ENCODE results near the gene CLDN5.
"Not testable (repeated sequence)": the region's sequence is repeated elsewhere in the genome, so short reads cannot be mapped to it uniquely, and the experiment has no call there.

Gene CLDN5

DNA sequence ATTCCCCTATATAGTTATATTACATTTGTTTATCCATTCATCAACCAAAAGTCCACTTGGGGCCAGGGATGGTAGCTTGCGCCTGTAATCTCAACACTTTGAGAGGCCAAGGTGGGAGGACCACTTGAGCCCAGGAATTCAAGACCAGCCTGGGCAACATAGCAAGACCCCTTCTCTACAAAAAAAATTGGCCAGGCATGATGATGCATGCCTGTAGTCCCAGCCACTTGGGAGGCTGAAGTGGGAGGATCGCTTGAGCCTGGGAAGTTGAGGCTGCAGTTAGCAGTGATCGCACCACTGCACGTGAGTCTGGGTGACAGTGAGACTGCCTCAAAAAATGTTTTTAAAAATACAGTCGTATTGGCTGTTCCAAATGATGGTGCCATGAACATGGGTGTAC is 24.2 kb upstream of the CLDN5 start:
- not testable (repeated sequence) for DNase-seq (ENCODE audit: low read depth)

DNA sequence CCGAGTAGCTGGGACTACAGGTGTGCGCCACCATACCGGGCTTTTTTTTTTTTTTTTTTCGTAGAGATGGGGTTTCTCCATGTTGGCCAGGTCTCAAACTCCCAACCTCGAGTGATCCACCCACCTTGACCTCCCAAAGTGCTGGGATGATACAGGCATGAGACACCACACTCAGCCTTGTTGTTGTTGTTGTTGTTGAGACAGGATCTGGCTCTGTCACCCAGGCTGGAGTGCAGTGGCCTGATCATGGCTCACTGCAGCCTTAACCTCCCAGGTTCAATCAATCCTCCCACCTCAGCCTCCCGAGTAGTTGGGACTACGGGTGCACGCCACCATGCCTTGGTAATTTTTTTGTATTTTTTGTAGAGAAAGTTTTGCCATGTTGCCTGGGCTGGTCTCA is 23.4 kb upstream of the CLDN5 start:
- no peak for DNase-seq (ENCODE audit: low read depth)

- DNase-seq (ENCODE audit: low read depth) = no peak
Measured at GRCh38 chr22:19546680-19547079, 22.5 kb upstream of the CLDN5 start.

DNA sequence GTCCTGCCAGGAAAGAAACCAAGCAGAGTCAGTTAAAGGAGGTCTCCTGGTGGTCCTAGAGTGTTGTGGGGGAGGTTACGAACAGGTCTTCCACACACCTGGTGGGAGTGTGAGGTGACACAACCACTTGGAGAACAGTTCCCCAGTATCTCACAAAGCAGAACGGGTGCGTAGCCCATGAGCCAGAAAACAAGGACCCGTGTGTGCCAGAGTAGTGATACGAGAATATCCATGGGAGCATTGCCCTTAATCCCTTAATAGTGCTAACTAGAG is 21.7 kb upstream of the CLDN5 start:
- DNase-seq (ENCODE audit: low read depth) = no peak

DNA sequence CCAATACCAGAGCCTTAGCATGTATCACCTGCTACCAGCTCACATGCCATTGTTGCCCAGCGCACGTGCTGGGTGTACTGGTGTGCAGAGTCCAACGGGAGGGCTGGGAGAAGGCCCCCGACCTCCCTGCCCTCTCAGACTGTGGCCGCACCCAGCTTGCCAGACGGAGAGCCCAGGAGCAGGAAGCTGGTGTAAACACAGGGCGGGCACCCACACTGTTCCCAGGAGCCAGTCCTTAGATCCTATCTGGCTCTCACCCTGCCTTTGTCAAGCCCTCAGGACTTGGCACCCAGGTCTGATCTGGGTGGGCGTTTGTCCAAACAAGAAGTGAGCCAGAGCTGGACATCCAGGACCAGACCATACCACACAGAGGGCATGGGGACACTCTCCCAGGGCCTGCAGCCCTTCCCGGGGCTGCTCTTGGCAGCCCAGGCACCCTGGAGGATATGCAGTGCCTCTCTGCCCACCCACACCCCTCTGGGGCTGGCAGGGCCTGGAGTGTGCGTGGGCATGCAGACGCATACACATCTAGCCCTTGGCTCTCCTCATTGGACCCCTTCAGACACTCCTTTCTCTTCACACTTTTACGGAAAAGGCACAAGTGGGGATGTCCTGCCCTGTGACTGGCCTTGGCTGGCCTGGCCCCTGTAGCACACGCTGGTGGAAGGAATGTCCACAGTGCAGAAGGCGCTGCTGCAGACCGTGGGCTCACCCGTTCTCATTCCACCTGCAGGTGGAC is 19.9 kb upstream of the CLDN5 start:
- DNase-seq (ENCODE audit: low read depth) = no peak

DNA sequence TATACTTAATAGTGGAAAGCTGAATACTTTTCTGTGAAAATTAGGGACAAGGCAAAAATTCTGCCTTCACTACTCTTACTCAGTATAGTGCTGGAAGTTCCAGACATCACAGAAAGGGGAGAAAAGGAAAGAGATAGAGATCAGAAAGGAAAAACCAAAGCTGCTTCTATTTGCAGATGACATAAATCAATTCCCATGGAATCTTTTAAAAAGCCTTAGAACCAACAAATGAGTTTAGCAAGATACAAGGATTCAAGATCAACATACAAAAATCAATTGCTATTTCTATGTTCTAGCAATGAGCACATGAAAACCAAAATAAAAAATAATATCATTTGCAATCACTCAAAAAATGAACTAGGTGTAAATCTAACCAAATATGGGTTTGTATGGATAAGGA is 16.2 kb upstream of the CLDN5 start:
- no peak for DNase-seq (ENCODE audit: low read depth)

DNA sequence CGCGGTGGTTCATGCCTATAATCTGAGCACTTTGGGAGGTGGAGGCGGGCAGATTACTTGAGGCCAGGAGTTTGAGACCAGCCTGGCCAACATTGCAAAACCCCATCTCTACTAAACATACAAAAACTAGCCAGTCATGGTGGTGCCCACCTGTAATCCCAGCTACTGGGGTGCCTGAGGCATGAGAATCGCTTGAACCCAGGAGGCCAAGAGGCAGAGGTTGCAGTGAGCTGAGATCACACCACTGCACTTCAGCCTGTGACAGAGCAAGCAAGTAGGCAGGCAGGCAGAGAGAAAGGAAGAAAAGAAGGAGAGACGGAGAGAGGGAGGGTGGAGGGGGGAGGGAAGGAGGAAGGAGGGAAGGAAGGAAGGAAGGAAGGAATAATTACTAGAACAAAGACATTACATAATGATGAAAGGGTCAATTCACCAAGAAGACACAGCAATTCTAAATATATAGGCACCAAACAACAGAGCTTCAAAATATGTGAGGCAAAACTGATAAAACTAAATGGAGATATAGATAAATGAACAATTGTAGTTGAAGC is 13.8 kb upstream of the CLDN5 start:
- no peak for DNase-seq (ENCODE audit: low read depth)

- no peak for DNase-seq (ENCODE audit: low read depth)
Measured at GRCh38 chr22:19536564-19536963, 12.4 kb upstream of the CLDN5 start.

- DNase-seq (ENCODE audit: low read depth) = no peak
Measured at GRCh38 chr22:19535001-19535400, 10.8 kb upstream of the CLDN5 start.

DNA sequence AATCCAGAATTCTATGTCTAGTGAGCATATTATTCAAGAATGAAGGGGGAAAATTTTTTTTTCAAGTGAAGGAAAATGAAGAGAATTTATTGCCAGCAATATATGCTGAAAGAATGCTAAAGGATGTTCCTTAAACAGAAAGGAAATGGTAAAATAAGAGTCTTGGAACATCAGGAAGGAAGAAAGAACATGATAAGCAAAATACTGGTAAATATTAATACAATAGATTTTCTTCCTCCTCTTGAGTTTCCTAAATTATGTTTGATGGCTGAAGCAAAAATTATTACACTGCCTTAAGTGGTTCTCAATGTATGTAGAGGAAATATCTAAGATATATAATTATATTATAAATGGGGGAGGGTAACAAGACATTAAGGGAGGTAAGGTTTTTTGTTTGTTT is 9.6 kb upstream of the CLDN5 start:
- DNase-seq (ENCODE audit: low read depth) = no peak

- no peak for DNase-seq (ENCODE audit: low read depth)
Measured at GRCh38 chr22:19533049-19533626, 8.9 kb upstream of the CLDN5 start.

GRCh38 chr22:19531327-19531726 is 7.1 kb upstream of the CLDN5 start:
- DNase-seq (ENCODE audit: low read depth) = not testable (repeated sequence)

DNA sequence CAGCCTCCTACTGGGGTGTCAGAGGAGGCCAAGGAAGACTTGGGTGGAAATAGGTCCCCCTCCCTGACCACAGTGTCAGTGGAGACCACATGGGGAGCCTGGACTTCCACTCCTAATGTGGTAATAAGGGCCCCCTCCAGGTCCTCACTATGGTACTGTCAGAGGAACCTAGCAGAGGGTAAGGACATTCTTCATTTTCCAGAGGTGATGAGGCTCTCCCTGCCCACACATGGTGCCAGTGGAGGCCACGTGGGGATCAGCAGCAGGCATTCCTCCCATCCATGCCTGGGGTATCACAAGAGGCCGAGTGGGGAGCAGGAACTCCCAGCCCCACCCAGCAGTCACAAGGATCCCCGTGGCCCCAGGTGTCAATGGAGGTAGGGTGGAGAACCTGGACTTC is 6.5 kb upstream of the CLDN5 start:
- DNase-seq (ENCODE audit: low read depth) = no peak

DNA sequence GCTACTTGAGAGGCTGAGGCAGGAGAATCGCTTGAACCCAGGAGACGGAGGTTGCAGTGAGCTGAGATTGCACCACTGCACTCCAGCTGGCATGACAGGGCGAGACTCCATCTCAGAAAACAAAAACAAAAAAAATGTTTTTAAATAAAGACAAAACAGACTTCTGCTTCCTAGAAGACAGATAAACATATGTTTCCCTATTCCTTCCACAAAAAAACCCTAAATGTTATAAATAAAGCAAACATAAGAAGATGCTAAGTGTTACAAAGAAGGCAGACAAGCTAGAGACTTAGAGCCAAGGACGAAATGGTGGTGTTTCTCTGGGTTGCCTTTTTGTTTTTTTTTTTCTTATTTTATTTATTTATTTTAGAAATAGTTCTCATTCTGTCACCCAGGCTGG is 5.6 kb upstream of the CLDN5 start:
- DNase-seq (ENCODE audit: low read depth) = no peak

GRCh38 chr22:19527861-19528417 is 3.7 kb upstream of the CLDN5 start:
- no peak for DNase-seq (ENCODE audit: low read depth)

DNA sequence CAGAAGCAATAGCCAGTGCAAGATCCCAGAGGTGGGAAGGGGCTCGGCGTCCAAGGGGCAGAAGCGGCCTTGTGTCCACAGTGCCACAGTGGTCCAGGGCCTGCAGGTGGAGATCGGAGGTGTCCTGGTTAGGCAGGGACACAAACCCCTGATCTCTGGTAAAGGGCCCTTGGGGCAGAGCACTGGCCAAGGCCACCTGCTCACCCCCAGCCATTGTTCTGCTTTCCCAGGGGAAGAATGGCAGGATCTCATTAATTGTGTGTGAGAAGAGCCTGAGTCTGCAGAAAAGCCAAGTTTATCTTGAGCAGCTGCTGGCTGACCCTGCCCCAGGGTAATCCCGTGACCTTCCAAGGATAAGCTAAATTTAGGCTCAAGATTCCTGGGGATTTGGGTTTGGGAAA is 3.1 kb upstream of the CLDN5 start:
- DNase-seq (ENCODE audit: low read depth) = no peak

DNA sequence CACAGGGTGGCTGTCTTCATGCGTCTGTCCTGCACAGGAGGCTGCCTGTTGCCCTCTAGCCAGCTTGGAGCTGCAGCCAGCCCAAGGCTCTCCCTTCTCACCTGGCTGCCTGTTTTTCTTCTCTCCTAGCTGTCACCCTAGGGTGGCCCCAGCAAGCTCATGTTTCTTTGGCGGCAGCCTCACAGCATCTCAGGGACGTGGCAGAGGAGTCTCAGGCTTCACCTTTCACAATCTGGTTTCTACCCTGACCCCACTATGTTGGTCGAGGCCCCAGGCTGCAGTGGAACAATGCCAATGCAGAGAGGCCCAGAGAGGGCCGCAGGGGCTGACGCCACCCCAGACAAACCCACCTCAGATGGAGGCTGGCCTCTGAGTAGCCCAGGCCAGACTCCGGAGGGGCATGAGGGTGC is 2.5 kb upstream of the CLDN5 start:
- no peak for DNase-seq (ENCODE audit: low read depth)

- DNase-seq (ENCODE audit: low read depth) = no peak
Measured at GRCh38 chr22:19526076-19526701, 2.0 kb upstream of the CLDN5 start.

GRCh38 chr22:19525666-19526065 is 1.5 kb upstream of the CLDN5 start:
- DNase-seq (ENCODE audit: low read depth) = no peak

DNA sequence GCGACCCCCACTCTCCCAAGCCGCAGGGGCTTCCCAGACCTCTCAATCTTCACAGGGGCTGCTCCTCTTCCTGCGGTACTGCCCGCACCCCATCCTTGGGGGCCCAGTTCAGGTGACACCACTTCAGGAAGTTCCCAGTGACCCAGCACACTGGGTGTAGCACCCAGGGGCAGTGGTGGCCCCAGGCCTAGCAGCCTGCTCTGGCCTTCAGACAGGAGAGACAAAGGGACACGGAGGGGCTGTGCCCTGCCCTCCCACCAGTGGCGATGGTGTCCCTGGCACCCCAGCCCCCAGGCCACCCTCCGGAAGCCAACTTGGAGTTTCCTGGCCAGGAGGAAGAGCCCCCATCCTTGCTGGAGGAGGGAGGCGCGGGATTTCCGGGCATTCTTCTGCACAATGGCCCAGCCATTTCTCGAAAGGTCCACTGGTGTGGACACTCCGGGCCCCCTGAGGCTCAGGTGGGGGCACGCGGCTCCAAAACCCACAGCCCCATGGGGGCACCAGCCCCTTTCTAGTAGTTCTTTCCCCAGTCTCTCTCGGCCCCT is 978 bp upstream of the CLDN5 start:
- DNase-seq (ENCODE audit: low read depth) = no peak

GRCh38 chr22:19523240-19524169 is 705 bp downstream of the CLDN5 start:
- no peak for DNase-seq (ENCODE audit: low read depth)

DNA sequence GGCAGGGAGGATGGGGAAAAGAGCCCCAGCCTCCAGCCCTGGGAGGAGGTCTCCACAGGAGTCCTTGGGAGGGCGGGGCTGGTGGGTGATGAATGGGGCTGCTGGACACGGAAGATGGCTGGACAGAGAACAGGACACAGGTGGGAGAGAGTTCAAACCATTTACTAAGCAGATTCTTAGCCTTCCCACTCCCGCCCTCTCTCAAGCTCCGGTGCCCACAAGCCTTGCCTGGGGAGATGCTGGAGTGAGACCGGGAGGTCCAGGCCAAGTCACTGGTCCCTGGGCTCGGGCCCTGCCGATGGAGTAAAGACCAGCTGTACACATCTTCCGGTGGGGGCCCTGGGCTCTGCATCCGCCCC is 1.4 kb downstream of the CLDN5 start:
- no peak for DNase-seq (ENCODE audit: low read depth)

All from stimulated activated CD8-positive, alpha-beta memory T cell treated with anti-CD3 and anti-CD28 coated beads, Interleukin-15, amount 100 ng/mL, for 24 hours (primary cell).